Neutrophil (primary cell): ENCODE results near the gene MYD88.

ENCODE experiments used
- H3K27ac ChIP-seq: fragments of 200-600 bp; sonication (generic); 2 replicates; pipeline ENCODE4 v1.5.1; 2016; ENCODE audit warnings: mild to moderate bottlenecking, moderate library complexity
- H3K27me3 ChIP-seq: fragments of 200-600 bp; sonication (generic); 2 replicates; pipeline ENCODE4 v1.6.0; 2016; ENCODE audit warnings: mild to moderate bottlenecking
- H3K36me3 ChIP-seq: fragments of 200-600 bp; sonication (generic); 2 replicates; pipeline ENCODE4 v1.5.1; 2017
- H3K4me1 ChIP-seq, 2 experiments: fragments of 200-600 bp in 1 of 2; sonication (generic) in 1 of 2; 1 replicate in 1 of 2; 2 replicates in 1 of 2; pipeline versions ENCODE4 v1.5.1 to v1.6.1; 2013 to 2016; ENCODE audit warnings: low read depth in 1 of 2, low read length in 1 of 2, mild to moderate bottlenecking in 1 of 2, moderate library complexity in 1 of 2; ENCODE audit not compliant: control insufficient read depth in 1 of 2, insufficient read depth in 1 of 2
- H3K4me3 ChIP-seq, 2 experiments: fragments of 200-600 bp in 1 of 2; sonication (generic) in 1 of 2; 1 replicate in 1 of 2; 2 replicates in 1 of 2; pipeline ENCODE4 v1.5.1; 2013 to 2016; ENCODE audit warnings: low read depth in 1 of 2, low read length in 1 of 2, mild to moderate bottlenecking in 1 of 2, moderate library complexity in 1 of 2
- H3K9me3 ChIP-seq: fragments of 200-600 bp; sonication (generic); 2 replicates; pipeline ENCODE4 v1.5.1; 2016
- CTCF ChIP-seq: fragments of 200-600 bp; sonication (generic); IDR thresholded peaks from 2 replicates; pipeline ENCODE4 v1.5.1; 2016; ENCODE audit warnings: antibody characterized with exemption

Gene MYD88

DNA sequence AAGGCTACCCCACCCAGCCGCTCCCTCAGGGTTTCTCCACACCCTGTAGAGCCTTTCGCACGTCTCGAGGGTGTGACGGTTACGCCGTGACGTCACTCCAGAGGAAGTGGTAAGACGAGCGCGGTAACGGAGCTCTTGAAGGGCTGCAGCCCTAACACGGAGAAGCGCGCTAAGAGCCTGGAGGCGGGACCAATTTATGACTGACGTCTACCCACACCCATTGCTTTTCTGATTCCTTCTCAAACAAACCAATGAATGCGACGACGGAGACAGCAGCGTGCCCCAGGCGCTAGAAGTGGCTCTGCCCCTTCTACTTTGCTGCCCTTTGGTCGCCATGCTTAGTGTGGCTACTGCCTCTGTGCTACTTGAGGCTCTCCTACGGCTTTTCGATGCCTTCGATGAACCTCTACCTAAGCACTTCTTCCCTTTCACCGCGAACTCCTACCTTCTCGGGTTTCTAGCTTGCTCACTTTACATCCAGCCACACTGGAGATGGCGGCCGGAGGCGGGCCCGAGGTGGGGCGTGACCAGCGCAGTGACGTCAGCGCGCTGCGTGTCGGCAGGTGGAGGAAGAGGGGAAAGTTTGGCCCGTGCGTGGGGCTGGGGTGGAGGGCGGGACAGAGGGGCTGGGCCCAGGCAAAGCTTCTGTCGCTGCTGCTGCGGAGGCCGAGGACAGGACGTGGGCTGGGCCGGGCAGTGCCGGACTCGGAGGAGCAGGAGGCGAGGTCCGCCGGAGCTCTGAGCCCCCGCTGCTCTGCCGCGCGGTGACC lies 26.7 kb downstream of the MYD88 start, which contains the start of gene OXSR1:
Gene OXSR1, plus strand, starts transcription at position 586 of the 770 bp plus-strand sequence. CDS start 340 bp downstream, outside the sequence.
- H3K36me3 ChIP-seq: no peaks in the 10 kb centered on the region
- peak within 1 kb of the TSS; percentile 86 to 87 for H3K4me3 ChIP-seq
- peaks cover 39 to 47% of the 10 kb centered on the region in 2 experiments for H3K4me1 ChIP-seq
- no peaks in the 10 kb centered on the region for H3K27me3 ChIP-seq
- peak within 1 kb of the TSS; percentile 97 for H3K27ac ChIP-seq
- no peak for TF ChIP-seq CTCF
- H3K9me3 ChIP-seq: no peaks in the 10 kb centered on the region

- no peaks in the 10 kb centered on the region for H3K27me3 ChIP-seq
- peak overlapping the region; percentile 97 for H3K27ac ChIP-seq
- H3K36me3 ChIP-seq: no peaks in the 10 kb centered on the region
- H3K4me1 ChIP-seq: peaks cover 39 to 47% of the 10 kb centered on the region in 2 experiments
- no peak for TF ChIP-seq CTCF
- H3K4me3 ChIP-seq: peak overlapping the region; percentile 86 to 87
- no peaks in the 10 kb centered on the region for H3K9me3 ChIP-seq
Observed at GRCh38 chr3:38165722-38166387, 27.4 kb downstream of the MYD88 start.

GRCh38 chr3:38167591-38167990 lies 29.1 kb downstream of the MYD88 start:
- H3K27ac ChIP-seq: peak overlapping the region; percentile 10
- H3K27me3 ChIP-seq: no peaks in the 10 kb centered on the region
- H3K9me3 ChIP-seq: no peaks in the 10 kb centered on the region
- TF ChIP-seq CTCF: no peak
- H3K36me3 ChIP-seq: no peaks in the 10 kb centered on the region
- H3K4me1 ChIP-seq: peaks cover 45 to 49% of the 10 kb centered on the region in 2 experiments
- H3K4me3 ChIP-seq: no peak overlapping the region

DNA sequence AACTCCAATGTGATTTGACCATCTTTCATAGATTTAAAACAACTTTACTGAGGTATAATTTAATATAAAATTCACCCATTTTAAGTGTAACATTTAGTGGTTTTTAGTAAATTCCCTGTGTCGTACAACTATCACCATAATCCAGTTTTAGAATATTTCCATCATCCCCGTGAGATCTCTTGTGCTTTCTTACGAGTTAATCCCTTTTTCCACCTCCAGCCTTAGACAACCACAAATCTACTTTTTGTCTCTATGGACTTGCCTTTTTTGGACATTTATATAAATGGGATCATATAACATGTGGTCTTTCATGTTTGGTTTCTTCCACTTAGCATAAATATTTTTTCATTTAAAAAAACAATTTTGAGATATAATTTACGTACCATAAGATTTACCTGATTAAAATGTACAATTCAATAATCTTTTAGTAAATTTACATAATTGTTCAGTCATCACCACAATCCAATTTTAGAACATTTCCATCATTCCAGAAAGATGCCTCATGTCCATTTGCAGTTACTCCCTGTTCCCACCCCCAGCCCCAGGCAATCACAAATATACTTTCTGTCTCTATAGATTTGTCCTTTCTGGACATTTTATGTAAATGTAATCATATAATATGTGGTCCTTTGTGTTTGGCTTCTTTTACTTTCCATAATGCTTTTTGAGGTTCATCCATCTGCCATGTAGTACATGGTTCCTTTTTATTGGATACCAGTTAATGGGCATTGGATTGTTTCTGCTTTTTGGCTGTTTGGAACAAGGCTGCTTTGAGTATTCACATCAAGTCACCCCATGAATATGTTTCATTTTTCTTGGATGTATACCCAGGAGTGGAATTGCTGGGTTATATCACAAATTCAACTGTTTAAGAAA lies 29.9 kb downstream of the MYD88 start:
- no peaks in the 10 kb centered on the region for H3K9me3 ChIP-seq
- H3K27ac ChIP-seq: peak overlapping the region; percentile 32
- no peak overlapping the region for H3K4me3 ChIP-seq
- TF ChIP-seq CTCF: no peak
- H3K27me3 ChIP-seq: no peaks in the 10 kb centered on the region
- H3K4me1 ChIP-seq: peaks cover 49 to 57% of the 10 kb centered on the region in 2 experiments
- H3K36me3 ChIP-seq: no peaks in the 10 kb centered on the region

DNA sequence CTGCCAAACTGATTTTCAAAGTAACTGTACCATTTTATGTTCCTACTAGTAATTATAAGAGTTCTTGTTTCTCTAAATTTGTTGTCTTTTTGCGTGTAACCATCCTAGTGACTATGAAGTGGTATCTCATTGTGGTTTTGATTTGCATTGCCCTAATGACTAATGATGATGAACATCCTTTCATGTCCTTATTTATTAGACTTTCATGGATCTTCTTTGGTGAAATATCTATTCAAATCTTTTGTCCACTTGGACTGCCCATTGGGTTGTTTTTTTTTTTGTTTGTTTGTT lies 30.5 kb downstream of the MYD88 start:
- Histone ChIP-seq H3K4me1 (peaks cover 46 to 58% of the 10 kb centered on the region in 2 experiments), H3K9me3 (no peaks in the 10 kb centered on the region), H3K27me3 (no peaks in the 10 kb centered on the region), H3K4me3 (no peak overlapping the region), H3K27ac (peak overlapping the region; percentile 32), H3K36me3 (no peaks in the 10 kb centered on the region)
- no peak for TF ChIP-seq CTCF
